HG02870 (cell line): Measurements from ENCODE around the gene INHBA.

Source experiments
- ATAC-seq: cut with Tn5 transposase; IDR thresholded peaks from one replicate; pipeline ENCODE4 v1.9.1; 2021; ENCODE audit warnings: mild to moderate bottlenecking, moderate library complexity; ENCODE audit not compliant: unreplicated experiment

INHBA gene

GRCh38 chr7:41689815-41690214 is 13.1 kb downstream of the INHBA start:
- no peak for ATAC-seq

GRCh38 chr7:41688906-41689305 is 14.0 kb downstream of the INHBA start:
- no peak for ATAC-seq

GRCh38 chr7:41688012-41688625 is 14.8 kb downstream of the INHBA start:
- no peak for ATAC-seq

- ATAC-seq: no peak
Measured at GRCh38 chr7:41685684-41686083, 17.2 kb downstream of the INHBA start.

GRCh38 chr7:41682422-41682821 is 20.5 kb downstream of the INHBA start:
- ATAC-seq: no peak

GRCh38 chr7:41679566-41679965 is 23.3 kb downstream of the INHBA start:
- no peak for ATAC-seq

GRCh38 chr7:41674505-41675023 is 28.3 kb downstream of the INHBA start:
- ATAC-seq: no peak

- no peak for ATAC-seq
Measured at GRCh38 chr7:41661596-41661995, 41.3 kb downstream of the INHBA start.

- no peak for ATAC-seq
Measured at GRCh38 chr7:41659539-41659938, 43.4 kb downstream of the INHBA start.

- no peak for ATAC-seq
Measured at GRCh38 chr7:41656366-41656765, 46.5 kb downstream of the INHBA start.

- no peak for ATAC-seq
Measured at GRCh38 chr7:41655426-41655825, 47.5 kb downstream of the INHBA start.

GRCh38 chr7:41652267-41652666 is 50.6 kb downstream of the INHBA start:
- no peak for ATAC-seq

GRCh38 chr7:41648501-41648900 is 54.4 kb downstream of the INHBA start:
- no peak for ATAC-seq

- ATAC-seq: no peak
Measured at GRCh38 chr7:41643616-41644015, 59.3 kb downstream of the INHBA start.

GRCh38 chr7:41641665-41642014 is 61.2 kb downstream of the INHBA start:
- no peak for ATAC-seq

GRCh38 chr7:41641011-41641664 is 61.8 kb downstream of the INHBA start:
- no peak for ATAC-seq

- ATAC-seq: no peak
Measured at GRCh38 chr7:41640487-41640886, 62.4 kb downstream of the INHBA start.

- no peak for ATAC-seq
Measured at GRCh38 chr7:41637049-41637448, 65.8 kb downstream of the INHBA start.
